Cardiac septum (tissue), 1 donor: ENCODE measurements around the gene TNS3. TPM values are rescaled to one million over a fixed set of nuclear protein-coding genes. Genes with fewer than 3 reads are reported as not detected.
A peak's percentile ranks its signal among the peaks of the same experiment; 100 is the strongest.

Experiments used
- DNase-seq: peaks from one replicate; pipeline ENCODE4 v3.0.0-alpha.2; 2020; ENCODE audit warnings: low spot score
- intact Hi-C: fragments of 100-400 bp; cut with DNase I; formaldehyde crosslinking; loops from one replicate; pipeline ENCODE4 v1.14.0; 2022
- total RNA-seq: library from RNA; stranded (reverse); fragmentation: NEBNext Ultra II Directional; extraction: Animal tissue kit (Norgen Biotek cat#: 25700); gene quantifications from one replicate; pipeline ENCODE4 v1.2.1, GENCODE V29; 2021
- donor health status: DM: no; HTN: no; CAD: no.

The TNS3 gene
- total RNA-seq, 1 donor from 2014 or later = 29.0 TPM

DNA sequence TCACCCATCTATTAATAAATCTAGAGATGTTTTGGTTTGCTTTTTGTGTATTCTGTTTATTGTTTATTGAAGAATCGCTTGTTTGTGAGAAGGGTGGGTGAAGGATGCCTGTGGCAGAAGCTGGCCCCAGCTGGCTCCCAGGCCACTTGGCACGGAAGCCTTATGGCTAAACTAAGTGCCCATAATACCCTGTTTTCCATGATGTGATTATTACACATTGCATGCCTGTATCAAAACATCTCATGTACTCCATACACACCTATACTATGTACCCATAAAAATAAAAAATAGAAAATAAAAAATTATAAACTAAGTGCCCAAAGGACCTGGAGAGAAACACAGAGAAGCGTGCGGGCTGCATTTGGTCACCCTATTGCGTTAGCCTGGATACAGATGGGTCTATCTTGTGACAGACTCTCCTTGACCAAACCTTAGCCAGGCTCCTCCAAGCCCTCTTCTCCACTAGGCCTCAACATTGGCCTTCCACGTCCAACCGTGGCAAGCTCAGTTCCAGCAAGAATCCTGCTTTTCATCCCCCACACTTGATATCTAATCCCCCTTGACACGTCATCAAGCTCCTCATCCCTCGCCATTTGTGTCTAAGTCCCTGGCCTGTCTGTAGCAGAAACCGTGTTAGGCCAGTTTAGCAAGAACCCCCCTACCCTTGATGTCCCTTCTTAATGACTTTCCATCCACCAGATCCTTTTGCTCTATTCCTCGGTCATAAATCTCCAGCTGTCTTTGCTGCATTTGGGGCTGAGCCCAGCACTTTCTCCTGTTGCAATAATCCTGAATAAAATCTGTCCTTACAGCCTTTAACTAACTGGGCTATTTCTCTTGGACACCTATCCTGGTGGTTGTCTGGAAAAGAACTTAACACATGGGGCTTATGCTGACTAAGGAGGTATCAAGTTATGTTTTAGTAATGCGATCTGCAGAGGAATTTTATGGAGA is 245.2 kb downstream of the TNS3 start:
- DNase-seq = no peak
- intact Hi-C loops = loop anchor here (5.0 to 10.0 kb wide), 3 partner anchors 36 to 138 kb away; no protein-coding TSS in a partner anchor

DNA sequence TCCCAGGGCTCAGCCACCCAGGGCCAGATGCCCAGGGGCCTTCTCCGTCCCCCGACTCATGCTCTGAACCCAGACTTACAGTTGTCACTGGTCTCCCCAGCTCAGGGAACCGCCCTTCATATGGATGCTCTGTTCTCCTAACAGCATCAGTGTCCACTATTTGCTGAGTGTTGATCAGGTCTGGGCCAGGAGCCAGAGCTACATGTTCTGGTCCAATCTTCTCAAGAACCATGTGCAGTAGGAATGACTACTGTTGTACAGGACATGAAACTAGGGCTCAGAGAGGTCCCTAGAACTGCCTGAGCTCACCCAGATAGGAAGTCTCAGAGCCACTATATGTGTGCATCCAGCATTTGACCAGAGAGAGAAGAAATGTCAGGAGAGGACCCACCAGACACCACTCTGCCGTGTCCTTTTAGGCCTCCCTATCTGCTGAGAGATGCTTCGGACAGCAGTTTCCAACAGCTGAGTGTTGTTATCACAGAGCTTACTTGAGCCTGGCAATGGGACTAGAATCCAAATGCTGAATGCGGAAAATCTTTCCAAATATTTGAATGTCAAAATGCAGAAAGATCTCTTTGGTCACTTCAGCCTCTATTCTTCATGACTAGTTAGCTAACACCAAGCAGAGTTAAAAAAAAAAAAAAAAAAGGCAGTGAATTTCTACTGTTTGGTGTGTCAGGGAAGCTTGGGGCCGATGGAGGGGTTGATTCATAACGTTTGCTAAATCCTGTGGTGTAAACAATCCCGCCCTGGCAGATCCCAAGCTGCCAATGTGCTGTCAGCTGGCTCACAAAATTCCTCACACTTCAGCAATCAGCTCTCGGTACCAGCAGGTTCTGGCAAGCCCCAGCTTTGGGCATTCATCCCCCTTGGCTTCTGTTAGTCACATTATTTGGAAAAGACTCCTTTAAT is 246.1 kb downstream of the TNS3 start:
- intact Hi-C loops = loop anchor here (5.0 to 10.0 kb wide), 3 partner anchors 36 to 139 kb away; no protein-coding TSS in a partner anchor

DNA sequence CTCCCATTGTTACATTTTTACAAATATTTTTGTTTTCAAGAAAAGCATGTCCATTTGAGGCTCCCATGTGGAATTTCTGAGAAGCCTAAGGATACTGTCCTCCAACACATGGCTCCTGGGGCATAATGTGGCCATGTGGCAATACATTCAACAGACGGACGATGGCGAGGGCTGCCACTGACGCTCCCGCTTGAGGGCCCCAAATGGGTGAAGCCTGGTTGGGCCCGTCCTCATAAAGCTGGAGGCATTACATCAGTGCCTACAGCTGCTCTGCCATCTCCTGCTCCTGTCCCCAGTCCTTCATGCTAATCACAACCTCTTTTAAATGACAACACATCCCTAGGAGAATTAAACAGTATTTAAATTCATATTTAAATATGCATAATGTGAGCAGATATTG is 246.8 kb downstream of the TNS3 start:
- intact Hi-C loops = loop anchor here (5.0 to 10.0 kb wide), 3 partner anchors 37 to 140 kb away; no protein-coding TSS in a partner anchor

More for the DNA sequence above, 246.1 kb downstream of the TNS3 start:
- no peak for DNase-seq

DNA sequence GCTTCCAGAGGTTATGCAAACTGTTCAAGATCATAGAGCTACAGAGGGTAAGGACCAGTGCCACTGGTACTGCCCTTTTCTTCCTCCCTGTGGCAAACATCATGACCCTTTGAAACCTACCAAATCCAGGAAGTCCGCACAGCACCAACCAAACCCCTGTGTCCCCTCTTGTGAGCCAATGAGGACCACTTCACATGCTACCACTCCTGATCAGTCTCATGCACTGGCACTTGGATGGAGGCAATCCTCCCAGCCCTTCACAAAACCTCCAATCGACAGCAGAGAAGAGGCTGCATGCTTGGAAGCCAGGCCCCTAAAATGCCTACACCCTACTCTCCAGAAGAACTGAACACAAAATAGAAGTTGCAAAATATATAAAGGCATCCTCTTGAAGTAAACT is 248.0 kb downstream of the TNS3 start:
- no peak for DNase-seq
- intact Hi-C loops = loop anchor here (10.0 kb wide), 1 partner anchor 141 kb away; no protein-coding TSS in a partner anchor

More for the DNA sequence above, 246.8 kb downstream of the TNS3 start:
- no peak for DNase-seq

DNA sequence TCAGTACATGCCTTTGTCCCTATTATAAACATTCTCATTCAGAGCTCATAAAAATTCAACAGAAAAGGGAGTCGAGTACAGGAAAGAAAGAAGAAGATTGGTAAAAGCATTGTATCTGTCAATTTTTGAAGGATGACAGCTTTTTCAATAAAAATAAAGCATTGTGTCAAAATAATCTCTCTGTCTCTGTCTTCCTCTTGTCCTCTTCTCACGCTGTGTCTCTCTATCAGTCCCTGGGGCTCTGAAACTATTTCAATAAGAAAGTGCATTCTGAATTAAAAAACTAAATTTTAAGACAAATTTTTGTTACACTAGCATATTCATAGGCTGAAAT is 248.4 kb downstream of the TNS3 start:
- no peak for DNase-seq
- intact Hi-C loops = loop anchor here (10.0 kb wide), 1 partner anchor 141 kb away; no protein-coding TSS in a partner anchor

DNA sequence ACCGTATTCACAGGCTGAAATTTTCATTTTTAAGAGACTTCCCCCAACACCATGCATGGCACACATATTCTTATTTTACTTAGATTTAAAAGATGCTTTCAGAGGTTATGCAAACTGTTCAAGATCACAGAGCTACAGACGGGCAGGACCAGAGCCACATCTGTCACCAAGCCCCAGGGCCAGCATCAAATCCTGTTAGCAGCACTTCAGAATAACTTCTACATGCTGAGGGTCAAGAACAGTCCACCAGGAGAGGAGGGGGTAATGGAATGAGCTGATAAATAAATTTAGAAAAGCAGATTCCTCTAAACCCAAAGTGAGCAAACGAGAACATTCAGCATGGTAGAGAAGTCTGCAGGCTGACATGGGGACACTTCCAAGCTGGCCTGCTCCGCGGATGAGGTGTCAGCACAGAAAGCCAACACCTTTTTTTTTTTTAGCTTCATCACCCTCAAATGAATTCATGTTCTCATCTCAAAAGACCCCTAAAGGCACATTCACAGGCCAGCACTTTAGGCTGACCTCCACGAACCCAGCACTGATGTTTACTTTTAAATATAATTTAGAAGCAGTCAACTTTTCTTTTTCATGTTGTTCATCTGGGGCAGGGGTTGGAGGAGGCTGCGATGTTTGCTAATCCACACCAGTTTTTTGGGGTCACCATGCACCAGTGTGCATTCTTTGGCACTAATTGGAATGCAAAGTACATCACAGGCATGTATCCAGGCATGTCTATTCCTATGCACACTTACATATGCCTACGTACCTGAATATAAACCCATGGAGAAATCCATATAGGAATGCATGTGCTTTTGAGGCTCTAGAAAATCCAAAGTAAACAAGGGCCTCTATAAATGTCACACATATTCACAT is 249.0 kb downstream of the TNS3 start:
- DNase-seq = no peak
- intact Hi-C loops = loop anchor here (10.0 kb wide), 1 partner anchor 142 kb away; no protein-coding TSS in a partner anchor

DNA sequence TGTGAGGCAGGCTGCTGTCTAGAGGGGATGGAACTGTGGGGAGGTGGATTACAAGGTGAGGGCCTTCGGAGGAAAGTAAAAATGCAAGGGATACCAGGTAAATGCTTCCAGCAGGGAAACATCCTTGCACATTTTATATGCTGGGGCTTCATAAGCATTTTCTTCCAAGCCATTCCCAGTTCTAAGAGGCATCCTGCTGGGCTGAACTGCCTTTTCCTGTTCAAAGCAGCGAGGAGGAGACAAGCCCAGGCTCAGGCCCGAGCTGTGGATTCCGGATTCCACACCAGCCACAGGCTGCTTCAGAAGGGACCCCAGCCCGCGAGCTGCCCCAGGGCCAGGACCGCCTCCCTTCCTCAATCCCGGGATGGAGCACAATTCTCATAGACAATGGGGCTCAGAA is 249.7 kb downstream of the TNS3 start:
- DNase-seq = no peak
- intact Hi-C loops = loop anchor here (10.0 kb wide), 1 partner anchor 143 kb away; no protein-coding TSS in a partner anchor

DNA sequence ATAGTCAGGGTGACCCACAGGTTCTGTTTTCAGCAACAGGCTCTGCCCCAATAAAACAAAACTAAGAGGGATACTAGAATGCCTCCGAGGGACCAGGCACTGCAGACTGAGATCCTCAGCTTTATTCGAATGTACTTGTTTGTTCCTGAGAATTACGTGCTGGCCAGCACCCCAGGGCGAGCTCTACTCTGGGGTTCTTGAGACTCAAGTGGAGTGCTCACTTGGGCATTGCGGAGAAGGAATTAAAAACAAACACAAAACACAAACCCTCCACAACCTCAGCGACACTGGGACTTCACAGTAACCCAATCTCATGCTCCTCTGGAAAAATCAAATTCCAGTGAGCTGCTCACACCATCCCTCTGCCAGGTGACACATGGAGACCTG is 250.7 kb downstream of the TNS3 start:
- intact Hi-C loops = loop anchor here (10.0 kb wide), 1 partner anchor 144 kb away; no protein-coding TSS in a partner anchor
- peak; percentile 31 for DNase-seq

DNA sequence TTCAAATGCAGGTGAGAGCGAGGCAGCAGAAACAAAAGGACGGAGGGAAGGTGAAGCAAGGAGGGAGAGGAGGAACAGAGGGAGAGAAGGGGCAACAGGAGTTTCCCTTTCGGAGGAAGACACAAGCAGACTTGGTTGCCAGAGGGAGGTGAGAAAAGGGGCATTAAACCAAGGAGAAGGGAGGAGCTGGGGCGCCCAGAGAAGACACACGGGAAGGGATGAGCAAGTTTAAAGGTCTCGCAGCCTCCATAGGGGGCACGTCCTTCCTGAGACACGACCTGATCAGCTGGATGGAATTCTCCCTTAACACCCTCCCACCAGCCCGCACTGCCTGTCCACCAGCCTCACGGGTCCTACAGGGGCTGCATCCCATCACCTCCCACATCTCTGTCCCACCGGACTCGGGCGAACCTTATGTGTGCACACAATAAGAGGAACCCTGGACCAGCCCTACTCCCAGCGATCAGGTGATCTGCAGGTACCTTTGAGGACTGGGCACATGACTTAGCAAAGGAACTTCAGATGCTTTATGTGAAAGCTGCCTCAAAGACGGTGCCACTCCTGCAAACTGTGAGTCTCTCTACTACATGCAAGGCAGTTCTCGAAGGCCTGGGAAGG is 251.2 kb downstream of the TNS3 start:
- DNase-seq = peak; percentile 59

DNA sequence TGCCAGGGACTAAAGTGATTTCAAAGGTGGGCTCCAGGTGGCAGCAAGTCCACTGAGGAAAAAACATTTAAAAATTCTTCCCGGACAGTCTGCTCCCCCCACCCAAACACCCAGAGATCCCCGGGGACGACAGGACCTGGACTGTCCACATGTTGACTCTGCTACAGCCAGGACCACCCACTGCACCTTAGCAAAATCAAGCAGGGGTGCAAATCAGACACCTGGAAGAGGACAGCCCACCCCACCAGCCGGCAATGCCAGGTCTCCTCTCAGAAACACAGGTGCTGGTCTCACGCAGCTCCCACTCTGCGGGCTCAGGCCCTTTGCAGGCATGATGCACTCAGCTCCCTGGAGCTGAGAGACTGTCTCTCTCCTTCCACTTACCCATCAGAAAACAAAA is 251.9 kb downstream of the TNS3 start:
- DNase-seq = peak; percentile 68
- intact Hi-C loops = loop anchor here (10.0 kb wide), 1 partner anchor 145 kb away; no protein-coding TSS in a partner anchor

More for the DNA sequence above, 251.2 kb downstream of the TNS3 start:
- intact Hi-C loops = loop anchor here (10.0 kb wide), 1 partner anchor 144 kb away; no protein-coding TSS in a partner anchor

DNA sequence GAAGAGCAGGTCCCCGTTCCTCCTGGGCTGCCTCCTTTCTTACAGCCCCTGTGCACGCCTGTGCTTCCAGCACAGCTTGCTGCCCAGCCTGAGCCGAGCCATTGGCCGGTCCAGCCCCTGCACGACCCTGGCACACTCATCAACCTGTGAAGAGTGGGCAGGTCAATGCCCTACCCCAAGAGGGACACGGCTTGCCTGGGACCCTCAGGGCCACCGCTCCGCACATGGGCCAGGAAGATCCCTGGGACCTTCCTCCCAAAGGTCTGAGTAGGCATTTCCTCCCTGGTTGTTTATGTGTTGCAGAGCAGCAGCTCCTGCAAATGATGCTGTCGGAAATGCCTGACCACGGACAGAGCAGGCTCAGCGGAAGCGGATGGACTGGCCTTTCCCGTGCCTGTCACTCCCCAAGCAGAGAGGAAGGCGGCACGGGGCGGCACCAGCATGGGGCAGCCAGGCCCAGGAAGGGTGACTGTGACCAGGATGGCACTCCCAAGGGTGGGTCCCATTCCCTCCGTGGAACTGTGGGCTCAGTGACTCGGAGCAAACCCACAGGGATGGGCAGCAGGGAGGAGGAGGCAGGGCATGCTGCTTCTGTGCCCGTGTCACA is 252.5 kb downstream of the TNS3 start:
- peak; percentile 74 for DNase-seq
- intact Hi-C loops = loop anchor here (2.0 kb wide), 2 partner anchors 15 to 39 kb away; no protein-coding TSS in a partner anchor

DNA sequence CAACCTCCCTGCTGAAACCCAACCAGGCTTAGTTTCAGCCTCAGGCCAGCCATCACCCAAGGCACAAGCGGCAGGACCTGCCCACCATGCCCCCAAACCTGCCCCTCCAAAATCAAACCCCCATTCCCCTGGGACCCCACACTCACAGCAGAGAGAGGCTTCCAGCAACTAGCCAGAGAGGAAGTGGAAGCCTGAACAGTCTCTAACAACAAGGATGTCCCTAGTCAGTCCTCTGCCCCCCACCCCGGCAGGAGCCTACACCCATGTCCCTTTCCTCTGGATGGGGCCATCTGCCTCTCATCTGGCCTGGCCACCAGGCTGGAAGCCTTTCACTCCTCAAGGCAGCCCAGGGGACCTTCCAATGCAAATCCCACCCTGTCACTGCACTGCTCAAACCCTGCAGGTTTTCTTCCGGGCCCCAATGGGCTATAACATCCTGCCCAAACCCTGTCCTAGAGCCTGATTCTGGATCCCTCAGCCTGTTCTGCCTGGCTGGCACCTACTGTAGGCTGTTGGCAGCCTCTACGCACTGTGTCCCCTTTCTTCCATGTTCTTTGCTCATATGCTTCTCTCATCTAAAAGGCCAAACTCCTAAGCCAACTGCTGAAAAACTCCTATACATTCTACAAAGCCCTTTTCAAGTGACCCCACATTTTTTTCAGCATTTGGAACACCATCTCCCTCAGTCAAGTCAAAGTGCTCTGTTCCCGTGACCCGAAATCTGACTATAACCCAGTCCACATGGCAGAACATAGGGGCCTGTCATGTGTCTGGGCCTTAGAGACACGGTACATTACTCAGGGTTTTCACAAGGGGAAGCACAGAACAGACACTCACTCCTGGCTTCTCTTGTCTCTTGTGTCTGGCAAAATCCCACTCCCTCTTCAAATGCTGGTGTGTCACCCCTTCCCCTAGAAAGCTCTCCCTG is 253.3 kb downstream of the TNS3 start:
- peak; percentile 49 for DNase-seq

DNA sequence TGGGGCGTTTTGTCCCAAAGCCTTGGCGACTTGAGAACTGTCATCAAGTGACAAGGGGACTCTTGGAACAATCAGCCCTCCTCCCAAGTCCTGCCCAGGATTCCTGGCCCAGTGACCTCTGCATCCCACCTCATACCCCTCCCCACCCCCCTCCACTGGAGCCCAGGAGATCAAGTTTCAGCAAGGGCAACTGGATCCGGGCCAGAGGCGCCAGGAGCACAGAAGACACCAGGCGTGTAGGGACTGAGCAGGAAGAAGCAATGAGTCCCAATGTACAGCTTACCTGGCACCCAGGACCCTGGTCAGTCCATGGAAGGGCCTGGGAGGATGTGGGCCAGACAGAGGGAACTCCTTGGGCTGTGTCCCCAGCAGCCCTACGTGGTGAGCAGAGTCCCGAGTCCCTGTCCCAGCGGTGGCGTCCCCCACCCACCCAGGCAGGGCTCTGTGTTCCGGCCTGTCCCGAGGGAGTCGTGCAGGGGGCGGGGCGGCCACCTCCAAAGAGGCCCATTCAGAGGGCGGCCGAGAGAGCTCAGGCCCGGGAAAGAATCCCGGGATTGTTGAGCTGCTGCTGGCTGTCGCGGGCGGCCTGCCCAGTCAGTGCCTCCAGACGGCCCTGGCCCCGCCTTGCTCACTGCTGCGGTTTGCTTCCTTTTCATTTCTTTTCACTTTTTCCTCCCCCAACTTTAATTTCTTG is 254.1 kb downstream of the TNS3 start:
- peak; percentile 92 for DNase-seq
- intact Hi-C loops = loop anchor here (2.0 kb wide), 2 partner anchors 13 to 37 kb away; no protein-coding TSS in a partner anchor

More for the DNA sequence above, 253.3 kb downstream of the TNS3 start:
- intact Hi-C loops = loop anchor here (2.0 kb wide), 2 partner anchors 14 to 38 kb away; no protein-coding TSS in a partner anchor

DNA sequence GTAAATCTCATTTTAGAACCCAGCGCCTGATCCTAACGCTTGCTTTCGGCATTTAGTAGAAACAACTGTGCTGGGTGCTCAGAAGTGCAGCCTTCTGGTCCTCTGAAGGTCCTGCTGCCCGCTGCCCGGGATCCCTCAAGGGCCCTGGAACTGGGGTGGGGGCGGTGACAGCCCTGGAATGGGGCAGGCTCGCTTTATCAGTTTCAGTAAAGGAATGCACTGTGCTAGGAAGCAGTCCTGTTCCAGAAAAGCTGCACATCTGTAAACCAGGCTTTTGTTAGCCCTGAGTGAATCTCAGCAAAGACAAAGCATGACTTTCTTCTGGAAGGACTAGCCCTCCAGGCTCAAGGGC is 254.6 kb downstream of the TNS3 start:
- intact Hi-C loops = no loop called here

DNA sequence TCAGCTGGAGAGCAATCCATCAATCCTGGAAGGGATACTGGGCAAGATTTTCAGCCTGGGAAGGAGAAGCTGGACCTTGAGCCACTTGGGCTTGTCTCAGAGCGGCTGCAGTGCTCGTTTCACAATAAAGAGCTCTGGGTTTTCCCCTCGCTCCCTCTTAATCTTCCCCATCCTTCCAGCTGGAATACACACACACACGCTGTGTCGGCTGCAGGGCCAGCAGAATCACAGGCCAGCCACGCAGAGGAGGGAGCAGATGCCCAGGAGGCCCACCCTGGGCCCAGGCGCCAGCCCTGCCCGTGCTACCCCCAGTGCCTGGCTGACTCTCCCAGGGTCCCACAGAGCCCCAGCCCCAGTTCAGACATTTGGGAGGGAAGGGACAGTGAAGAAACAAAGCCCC is 255.1 kb downstream of the TNS3 start:
- DNase-seq = peak; percentile 75
- intact Hi-C loops = no loop called here

More for the DNA sequence above, 254.6 kb downstream of the TNS3 start:
- peak; percentile 76 for DNase-seq

DNA sequence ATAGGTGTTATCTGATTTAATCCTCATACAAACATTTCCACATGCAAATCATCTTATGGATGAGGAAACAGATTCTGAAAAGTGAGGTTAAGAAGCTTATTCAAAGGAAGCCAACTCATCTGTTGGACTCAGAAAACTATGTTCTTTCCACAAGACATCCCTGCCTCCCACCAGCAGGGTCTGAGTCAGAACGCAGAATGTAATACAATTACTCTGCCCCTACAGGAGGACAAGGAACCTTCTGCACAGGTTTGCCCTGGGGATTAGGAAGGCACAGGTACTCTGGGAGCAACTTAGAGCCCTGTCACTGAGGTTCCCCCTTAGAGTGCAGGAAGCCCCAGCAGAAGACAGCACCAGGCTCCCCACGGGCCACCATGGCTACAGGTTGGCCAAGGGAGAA is 255.7 kb downstream of the TNS3 start:
- intact Hi-C loops = no loop called here
- peak; percentile 60 for DNase-seq
